IPS-15b (cell line): Measurements from ENCODE around the gene CLTRN.
"Not testable (repeated sequence)": the region's sequence is repeated elsewhere in the genome, so short reads cannot be mapped to it uniquely, and the experiment has no call there.

ENCODE experiments used
- H3K27me3 ChIP-seq: one replicate; pipeline ENCODE4 v1.6.1; 2013; ENCODE audit warnings: low read length; ENCODE audit not compliant: control insufficient read depth, insufficient read depth
- H3K36me3 ChIP-seq: one replicate; pipeline ENCODE4 v1.6.1; 2013; ENCODE audit warnings: low read length; ENCODE audit not compliant: control insufficient read depth, insufficient read depth
- H3K4me1 ChIP-seq: one replicate; pipeline ENCODE4 v1.6.1; 2013; ENCODE audit warnings: mild to moderate bottlenecking, low read length; ENCODE audit not compliant: control insufficient read depth, insufficient read depth
- H3K4me3 ChIP-seq: one replicate; pipeline ENCODE4 v1.5.1; 2013; ENCODE audit warnings: low read depth, low read length
- H3K9ac ChIP-seq: one replicate; pipeline ENCODE4 v1.6.1; 2013; ENCODE audit warnings: low read depth, mild to moderate bottlenecking, low read length
- H3K9me3 ChIP-seq: one replicate; pipeline ENCODE4 v1.6.1; 2013; ENCODE audit warnings: mild to moderate bottlenecking, low read length; ENCODE audit not compliant: control insufficient read depth, insufficient read depth

The CLTRN gene, protein sequence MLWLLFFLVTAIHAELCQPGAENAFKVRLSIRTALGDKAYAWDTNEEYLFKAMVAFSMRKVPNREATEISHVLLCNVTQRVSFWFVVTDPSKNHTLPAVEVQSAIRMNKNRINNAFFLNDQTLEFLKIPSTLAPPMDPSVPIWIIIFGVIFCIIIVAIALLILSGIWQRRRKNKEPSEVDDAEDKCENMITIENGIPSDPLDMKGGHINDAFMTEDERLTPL

DNA sequence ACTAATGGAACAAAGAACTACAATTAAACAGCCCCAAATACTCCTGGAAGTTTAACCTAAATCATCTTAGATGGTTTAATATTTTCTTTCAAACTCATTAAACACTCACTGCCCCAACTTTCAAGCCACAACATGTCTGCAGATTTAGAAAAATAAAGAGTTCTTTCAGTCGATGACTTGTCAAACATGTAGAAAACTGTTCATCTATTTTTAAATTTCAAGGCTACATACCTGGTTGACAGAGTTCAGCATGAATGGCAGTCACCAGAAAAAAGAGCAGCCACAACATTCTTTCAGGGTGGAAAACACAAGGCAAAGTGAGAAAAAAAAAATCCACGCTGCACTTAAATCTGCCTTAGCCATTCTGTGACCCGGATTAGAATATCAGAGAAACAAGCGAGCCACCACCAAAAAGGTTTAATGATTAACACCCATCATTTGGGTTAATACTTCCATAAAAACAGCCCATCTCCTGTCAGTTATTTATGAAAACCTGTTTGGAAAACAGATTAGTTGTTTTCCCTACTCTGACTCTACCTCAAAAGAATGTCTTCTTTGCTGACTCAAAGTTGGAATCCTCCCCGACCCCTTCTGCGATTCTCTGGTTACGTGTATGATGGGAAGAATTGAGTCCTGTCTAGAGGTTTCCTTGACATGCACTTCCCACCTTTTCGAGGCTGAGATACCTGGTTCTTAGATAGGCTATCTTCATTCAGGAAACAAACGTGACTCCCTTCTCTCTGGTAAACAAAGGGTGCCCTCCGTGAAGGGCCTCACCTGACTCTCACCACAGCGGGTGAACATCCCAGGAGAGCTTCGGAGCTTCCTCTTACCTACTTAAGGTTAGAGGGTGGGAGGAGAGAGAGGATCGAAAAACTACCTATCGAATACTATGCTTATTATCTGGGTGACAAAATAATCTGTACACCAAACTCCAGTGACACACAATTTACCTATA, at the start of gene CLTRN:
CLTRN (minus strand) TSS at position 319 of the 958 bp plus-strand sequence; CDS start at position 289, 30 bp downstream.
- no peaks in the 10 kb centered on the region for H3K27me3 ChIP-seq
- no peak within 1 kb of the TSS for H3K9ac ChIP-seq
- H3K9me3 ChIP-seq: no peaks in the 10 kb centered on the region
- peaks cover 5% of the 10 kb centered on the region for H3K4me1 ChIP-seq
- no peak within 1 kb of the TSS for H3K4me3 ChIP-seq
- no peaks in the 10 kb centered on the region for H3K36me3 ChIP-seq

DNA sequence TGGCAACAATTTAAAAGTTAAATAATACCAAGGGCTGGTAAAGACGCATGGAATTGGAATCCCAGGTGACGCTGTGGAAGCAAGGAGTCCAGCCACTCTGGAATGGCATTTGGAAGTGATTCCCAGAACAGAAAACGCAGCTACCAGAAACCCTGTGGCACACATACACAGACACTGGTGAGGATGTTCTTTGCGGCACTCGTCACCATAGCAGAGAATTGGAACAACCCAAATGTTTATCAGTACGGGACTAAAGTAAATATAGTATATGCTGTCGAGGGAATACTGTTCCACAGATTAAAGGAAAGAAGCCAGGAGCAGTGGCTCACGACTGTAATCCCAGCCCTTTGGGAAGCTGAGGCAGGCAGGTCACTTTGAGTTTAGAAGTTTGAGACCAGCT, 39.7 kb upstream of the CLTRN start:
- not testable (repeated sequence) for H3K9ac ChIP-seq, H3K4me3 ChIP-seq, H3K27me3 ChIP-seq, H3K9me3 ChIP-seq, H3K4me1 ChIP-seq, H3K36me3 ChIP-seq

DNA sequence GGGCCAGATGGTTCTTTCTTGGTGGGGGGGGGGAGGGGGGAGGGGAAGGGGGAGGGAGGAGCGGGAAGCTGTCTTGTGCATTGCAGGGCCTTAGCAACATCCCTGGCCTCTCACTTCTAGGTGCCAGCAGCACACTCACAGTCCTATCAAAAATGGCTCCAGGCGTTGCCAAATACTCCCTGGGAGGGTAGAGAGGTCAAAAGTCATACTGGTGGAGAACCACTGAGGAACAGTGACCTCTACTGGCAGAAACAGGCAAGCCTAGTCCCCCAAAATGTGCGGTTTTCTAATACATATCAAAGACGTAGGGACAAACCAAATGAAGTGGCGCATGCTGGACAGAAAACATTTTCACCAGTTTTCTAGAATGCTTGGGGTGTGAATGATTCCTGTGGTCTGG, 39.2 kb upstream of the CLTRN start:
- not testable (repeated sequence) for H3K4me1 ChIP-seq, H3K9me3 ChIP-seq, H3K27me3 ChIP-seq, H3K36me3 ChIP-seq, H3K9ac ChIP-seq, H3K4me3 ChIP-seq

DNA sequence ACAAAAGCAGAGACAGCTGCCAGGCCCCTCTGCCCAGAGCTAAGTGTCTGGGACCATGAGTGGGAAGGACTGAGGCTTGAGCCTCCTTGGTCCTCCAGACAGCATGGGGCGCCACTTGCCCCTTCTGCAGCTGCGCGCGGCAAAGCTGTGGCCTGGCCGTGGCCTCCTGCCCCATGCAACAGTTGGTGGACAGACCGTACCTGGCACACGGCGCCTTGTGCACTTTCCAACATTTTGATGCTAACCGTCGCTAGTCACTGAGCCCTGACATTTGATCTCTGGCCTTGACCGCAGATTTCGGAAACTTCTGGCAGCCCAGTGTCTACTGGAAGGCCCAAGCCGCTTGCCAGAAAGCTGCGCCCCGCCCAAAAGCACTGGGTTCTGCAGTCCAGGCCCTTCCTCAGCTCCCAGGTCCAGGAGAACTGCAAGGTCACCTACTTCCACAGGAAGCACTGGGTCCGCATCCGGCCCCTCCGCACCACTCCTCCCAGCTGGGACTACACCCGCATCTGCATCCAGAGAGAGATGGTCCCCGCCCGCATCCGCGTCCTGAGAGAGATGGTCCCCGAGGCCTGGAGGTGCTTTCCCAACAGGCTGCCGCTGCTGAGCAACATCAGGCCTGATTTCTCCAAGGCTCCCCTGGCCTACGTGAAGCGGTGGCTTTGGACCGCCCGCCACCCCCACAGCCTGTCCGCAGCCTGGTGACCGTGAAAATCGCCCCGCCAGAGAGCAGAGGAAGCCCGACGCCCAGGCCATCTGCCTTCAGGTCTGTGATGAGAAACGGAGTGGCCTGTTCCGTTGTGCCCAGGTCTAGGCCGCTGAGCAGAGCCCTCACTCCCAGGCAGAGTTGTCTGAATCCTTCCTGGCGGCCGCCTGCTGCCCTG, 38.1 kb upstream of the CLTRN start:
- peaks cover 5% of the 10 kb centered on the region for H3K36me3 ChIP-seq
- H3K9ac ChIP-seq: no peak overlapping the region
- H3K27me3 ChIP-seq: no peaks in the 10 kb centered on the region
- no peak overlapping the region for H3K4me3 ChIP-seq
- H3K9me3 ChIP-seq: no peaks in the 10 kb centered on the region
- no peaks in the 10 kb centered on the region for H3K4me1 ChIP-seq

DNA sequence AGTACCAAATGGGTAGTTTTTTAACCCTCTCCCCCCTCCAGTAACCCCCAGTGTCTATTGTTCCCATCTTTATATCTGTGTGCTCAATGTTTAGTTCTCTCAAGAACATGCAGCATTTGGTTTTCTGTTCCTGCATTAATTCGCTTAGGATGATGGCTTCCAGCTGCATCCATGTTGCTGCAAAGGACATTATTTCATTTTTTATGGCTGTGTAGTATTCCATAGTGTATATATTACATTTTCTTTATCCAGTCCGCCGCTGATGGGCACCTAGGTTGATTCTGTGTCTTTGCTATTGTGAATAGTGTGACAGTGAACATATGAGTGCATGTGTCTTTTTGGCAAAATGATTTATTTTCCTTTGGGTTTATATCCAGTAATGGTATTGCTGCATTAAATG, 31.9 kb upstream of the CLTRN start:
- H3K27me3 ChIP-seq: no peaks in the 10 kb centered on the region
- no peak overlapping the region for H3K9ac ChIP-seq
- peaks cover 2% of the 10 kb centered on the region for H3K36me3 ChIP-seq
- no peak overlapping the region for H3K4me3 ChIP-seq
- no peaks in the 10 kb centered on the region for H3K9me3 ChIP-seq
- H3K4me1 ChIP-seq: no peaks in the 10 kb centered on the region

DNA sequence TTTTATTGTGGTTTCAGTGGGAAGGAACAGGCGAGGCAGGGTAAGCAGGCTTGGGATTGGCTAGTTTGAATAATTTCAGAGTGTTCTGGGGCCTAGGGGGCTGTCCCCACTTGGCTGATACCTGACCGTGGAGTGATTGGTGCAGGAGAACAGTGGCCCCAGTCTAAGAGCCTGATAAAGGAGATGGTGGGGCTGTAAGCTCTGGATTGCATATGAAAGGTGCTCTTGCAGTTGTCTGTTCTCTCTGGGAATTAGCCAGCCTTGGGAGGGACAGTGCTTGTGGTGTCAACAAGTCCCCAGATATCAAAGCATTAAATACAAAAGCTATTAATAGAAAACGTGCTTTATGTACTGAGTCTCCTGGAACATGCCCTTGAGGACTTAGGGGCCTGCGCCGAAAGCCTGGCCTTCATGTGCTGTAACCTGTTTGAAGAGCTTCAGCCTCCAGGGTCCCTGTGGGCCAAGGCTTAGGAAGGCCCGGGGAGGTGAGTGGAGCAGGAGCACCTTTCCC, 30.4 kb upstream of the CLTRN start:
- no peaks in the 10 kb centered on the region for H3K4me1 ChIP-seq
- H3K36me3 ChIP-seq: no peaks in the 10 kb centered on the region
- H3K9ac ChIP-seq: no peak overlapping the region
- no peaks in the 10 kb centered on the region for H3K27me3 ChIP-seq
- H3K4me3 ChIP-seq: no peak overlapping the region
- no peaks in the 10 kb centered on the region for H3K9me3 ChIP-seq

DNA sequence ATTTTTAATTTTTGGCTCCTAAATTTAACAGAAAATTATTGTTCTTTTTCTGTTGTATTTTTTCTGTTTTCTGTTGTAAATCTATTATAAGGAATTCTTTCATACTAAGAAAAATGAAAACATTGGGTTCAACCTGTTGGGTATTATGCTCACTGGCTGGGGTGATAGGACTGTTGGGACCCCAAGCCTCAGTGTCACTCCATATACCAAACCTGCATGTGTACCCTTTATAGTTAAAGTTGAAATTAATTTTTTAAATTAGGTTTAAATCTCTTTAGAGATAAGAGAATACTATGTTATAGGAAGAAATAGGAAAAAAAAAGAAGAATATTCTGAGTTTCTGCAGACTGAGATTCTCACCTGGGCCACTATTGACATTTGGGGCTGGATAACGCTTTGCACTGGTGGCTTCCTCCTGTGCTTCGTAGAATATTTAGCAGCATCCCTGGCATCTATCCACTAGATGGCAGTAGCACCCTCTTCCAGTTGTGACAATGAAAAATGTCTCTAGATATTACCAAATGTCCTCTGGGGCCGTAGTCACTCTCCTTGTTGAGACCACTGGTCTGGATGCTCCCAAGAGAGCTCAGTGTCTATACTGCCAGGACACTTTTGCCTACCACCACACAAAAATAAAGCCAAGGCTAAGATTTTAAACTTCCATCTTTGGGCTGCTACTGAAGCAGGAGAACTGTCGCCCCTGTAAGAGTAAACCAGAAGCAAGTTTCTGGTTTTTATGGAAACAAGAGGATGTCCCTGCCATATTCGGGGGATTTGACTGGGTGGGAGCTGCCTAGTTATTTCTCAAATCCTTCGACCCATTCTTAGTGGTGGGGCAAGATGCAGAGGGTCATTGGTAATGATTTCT, 22.4 kb upstream of the CLTRN start:
- H3K4me1 ChIP-seq: peaks cover 3% of the 10 kb centered on the region
- H3K4me3 ChIP-seq: no peak overlapping the region
- H3K27me3 ChIP-seq: no peaks in the 10 kb centered on the region
- no peaks in the 10 kb centered on the region for H3K36me3 ChIP-seq
- H3K9ac ChIP-seq: no peak overlapping the region
- H3K9me3 ChIP-seq: no peaks in the 10 kb centered on the region

DNA sequence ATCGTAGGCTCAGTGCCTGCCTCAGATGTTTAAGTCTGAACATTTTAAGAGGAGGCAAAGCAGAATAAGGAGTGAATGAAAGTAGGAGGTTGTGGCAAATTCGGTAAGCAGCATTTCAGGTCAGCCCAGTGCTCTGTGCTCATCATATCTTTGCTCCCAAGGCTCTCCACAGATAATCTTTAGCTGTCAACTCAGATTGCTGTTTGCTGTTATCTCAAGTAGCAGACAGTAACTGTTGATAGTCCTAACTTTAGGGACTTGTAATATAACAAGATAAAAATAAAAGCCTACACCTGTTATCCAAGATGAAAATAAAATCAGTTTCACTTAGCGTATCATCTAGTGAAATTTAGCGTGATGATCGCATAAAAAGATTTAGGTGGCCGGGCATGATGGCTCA, 18.6 kb upstream of the CLTRN start:
- H3K27me3 ChIP-seq: no peaks in the 10 kb centered on the region
- no peak overlapping the region for H3K4me3 ChIP-seq
- no peak overlapping the region for H3K9ac ChIP-seq
- no peaks in the 10 kb centered on the region for H3K36me3 ChIP-seq
- no peaks in the 10 kb centered on the region for H3K9me3 ChIP-seq
- H3K4me1 ChIP-seq: peaks cover 3% of the 10 kb centered on the region

DNA sequence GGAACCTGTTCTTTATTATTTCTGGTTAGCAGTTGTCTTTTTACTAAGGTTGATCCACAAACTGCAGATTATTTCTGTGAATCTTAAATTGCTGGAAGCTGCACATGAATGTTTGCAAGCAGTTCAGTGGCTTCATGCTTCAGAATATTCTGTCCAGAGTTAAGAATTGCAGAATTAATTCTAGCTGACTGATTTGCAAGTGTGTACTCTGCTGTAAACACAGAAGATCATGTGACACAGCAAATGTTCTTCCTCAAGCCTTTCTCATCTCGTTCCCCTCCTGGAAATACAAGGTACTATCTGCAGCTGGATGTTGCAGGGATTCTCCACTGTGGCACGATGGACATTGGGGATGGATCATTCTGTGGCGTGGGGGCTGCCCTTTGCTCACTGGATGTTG, 16.8 kb upstream of the CLTRN start:
- Histone ChIP-seq H3K9ac (no peak overlapping the region), H3K9me3 (no peaks in the 10 kb centered on the region), H3K4me1 (no peaks in the 10 kb centered on the region), H3K36me3 (no peaks in the 10 kb centered on the region), H3K27me3 (no peaks in the 10 kb centered on the region), H3K4me3 (no peak overlapping the region)

DNA sequence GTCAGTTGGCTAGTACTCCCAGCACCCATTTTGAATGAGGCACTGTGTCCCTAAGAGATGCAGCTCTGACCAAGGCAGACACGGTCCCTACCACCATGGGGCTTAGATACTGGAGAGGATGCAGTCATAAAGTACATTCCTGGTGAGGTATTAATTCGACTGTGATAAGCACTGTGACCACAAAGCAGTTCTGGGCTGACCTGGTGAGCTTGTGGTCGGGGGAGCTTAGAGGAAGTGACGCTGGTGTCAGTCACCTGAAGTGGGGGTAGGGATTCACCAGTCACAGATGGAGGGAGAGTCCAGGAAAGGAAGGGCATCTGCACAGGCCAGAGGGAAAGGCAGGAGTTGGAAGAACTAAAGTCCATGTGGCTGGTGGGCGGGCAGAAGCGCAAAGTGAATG, 15.8 kb upstream of the CLTRN start:
- Histone ChIP-seq H3K4me3 (no peak overlapping the region), H3K27me3 (no peaks in the 10 kb centered on the region), H3K36me3 (no peaks in the 10 kb centered on the region), H3K4me1 (no peaks in the 10 kb centered on the region), H3K9ac (no peak overlapping the region), H3K9me3 (no peaks in the 10 kb centered on the region)

DNA sequence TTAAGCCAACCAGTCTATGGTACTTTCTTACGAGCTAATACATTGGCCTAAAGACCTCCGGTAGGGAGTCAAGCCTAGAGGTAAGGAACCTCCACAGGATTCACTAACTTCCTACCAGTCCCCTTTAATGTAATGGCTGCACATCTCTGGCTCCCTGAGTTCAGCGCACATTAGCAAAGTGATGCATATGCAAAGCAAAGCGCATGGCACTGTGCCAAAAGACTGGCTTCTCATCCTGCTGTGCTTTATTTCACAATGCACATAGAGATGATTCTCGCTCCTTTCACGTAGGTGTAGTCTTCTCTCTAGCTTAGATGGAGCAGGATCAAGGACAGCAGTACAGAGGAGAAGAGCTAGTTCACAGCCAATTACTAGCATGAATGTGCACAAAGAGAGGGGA, 14.6 kb upstream of the CLTRN start:
- H3K4me3 ChIP-seq: no peak overlapping the region
- H3K36me3 ChIP-seq: no peaks in the 10 kb centered on the region
- no peak overlapping the region for H3K9ac ChIP-seq
- H3K4me1 ChIP-seq: no peaks in the 10 kb centered on the region
- no peaks in the 10 kb centered on the region for H3K27me3 ChIP-seq
- H3K9me3 ChIP-seq: no peaks in the 10 kb centered on the region
